Islet precursor cell (in vitro differentiated cells): Measurements from ENCODE around the gene CPEB3.

ENCODE experiments used
- DNase-seq: peaks from one replicate; pipeline ENCODE4 v3.0.0-alpha.2; 2018

Gene CPEB3

GRCh38 chr10:92290837-92291615, at the start of gene CPEB3, which contains the start of gene MARCHF5:
TSS of gene CPEB3 (minus strand) at chr10:92291078. CDS start at chr10:92240350, 50,728 bp downstream.
TSS of gene MARCHF5 (plus strand) at chr10:92291167. CDS start at chr10:92291495, 328 bp downstream.
- DNase-seq: peak; percentile 99

- peak; percentile 46 for DNase-seq
Observed at GRCh38 chr10:92329927-92330326, 39.0 kb upstream of the CPEB3 start.

- DNase-seq: no peak
Observed at GRCh38 chr10:92328993-92329392, 38.1 kb upstream of the CPEB3 start.

GRCh38 chr10:92327445-92328433, 36.9 kb upstream of the CPEB3 start:
- no peak for DNase-seq

- no peak for DNase-seq
Observed at GRCh38 chr10:92323079-92323478, 32.2 kb upstream of the CPEB3 start.

GRCh38 chr10:92316610-92317009, 25.7 kb upstream of the CPEB3 start:
- no peak for DNase-seq

- no peak for DNase-seq
Observed at GRCh38 chr10:92313750-92314149, 22.9 kb upstream of the CPEB3 start.

- no peak for DNase-seq
Observed at GRCh38 chr10:92309272-92309671, 18.4 kb upstream of the CPEB3 start.

- no peak for DNase-seq
Observed at GRCh38 chr10:92305133-92306072, 14.5 kb upstream of the CPEB3 start.

- no peak for DNase-seq
Observed at GRCh38 chr10:92304061-92304460, 13.2 kb upstream of the CPEB3 start.

GRCh38 chr10:92303096-92303495, 12.2 kb upstream of the CPEB3 start:
- no peak for DNase-seq

- no peak for DNase-seq
Observed at GRCh38 chr10:92298487-92298886, 7.6 kb upstream of the CPEB3 start.

GRCh38 chr10:92291921-92292845, 1.3 kb upstream of the CPEB3 start:
- peak; percentile 54 for DNase-seq

- DNase-seq: no peak
Observed at GRCh38 chr10:92291616-92291865, 663 bp upstream of the CPEB3 start.

- DNase-seq: no peak
Observed at GRCh38 chr10:92290076-92290836, 622 bp downstream of the CPEB3 start.

GRCh38 chr10:92284112-92284704, 6.7 kb downstream of the CPEB3 start:
- DNase-seq: no peak

- no peak for DNase-seq
Observed at GRCh38 chr10:92278996-92279696, 11.7 kb downstream of the CPEB3 start.

- no peak for DNase-seq
Observed at GRCh38 chr10:92274071-92274470, 16.8 kb downstream of the CPEB3 start.

GRCh38 chr10:92268748-92269147, 22.1 kb downstream of the CPEB3 start:
- DNase-seq: no peak

- no peak for DNase-seq
Observed at GRCh38 chr10:92267343-92267742, 23.5 kb downstream of the CPEB3 start.
